HG03025 (cell line): ENCODE results near the gene SP6.

ENCODE experiments used
- ATAC-seq: cut with Tn5 transposase; IDR thresholded peaks from one replicate; pipeline ENCODE4 v1.9.1; 2021; ENCODE audit warnings: mild to moderate bottlenecking, moderate library complexity; ENCODE audit not compliant: unreplicated experiment, low FRiP score

Gene SP6

GRCh38 chr17:47815106-47815918, 35.7 kb downstream of the SP6 start:
- no peak for ATAC-seq

GRCh38 chr17:47813512-47814031, 37.4 kb downstream of the SP6 start:
- no peak for ATAC-seq

- no peak for ATAC-seq
Measured at GRCh38 chr17:47813077-47813476, 37.9 kb downstream of the SP6 start.

GRCh38 chr17:47812146-47812920, 38.6 kb downstream of the SP6 start:
- ATAC-seq = no peak

GRCh38 chr17:47811709-47812108, 39.3 kb downstream of the SP6 start:
- ATAC-seq = no peak

- no peak for ATAC-seq
Measured at GRCh38 chr17:47810901-47811635, 39.9 kb downstream of the SP6 start.

GRCh38 chr17:47810200-47810821, 40.7 kb downstream of the SP6 start:
- ATAC-seq = no peak

GRCh38 chr17:47808830-47809480, 42.0 kb downstream of the SP6 start:
- no peak for ATAC-seq

- ATAC-seq = no peak
Measured at GRCh38 chr17:47808036-47808829, 42.7 kb downstream of the SP6 start.

- ATAC-seq = no peak
Measured at GRCh38 chr17:47807421-47807820, 43.5 kb downstream of the SP6 start.

GRCh38 chr17:47806913-47807255, 44.1 kb downstream of the SP6 start:
- ATAC-seq = no peak

GRCh38 chr17:47806026-47806912, 44.7 kb downstream of the SP6 start:
- no peak for ATAC-seq

GRCh38 chr17:47804461-47804860, 46.5 kb downstream of the SP6 start:
- no peak for ATAC-seq

GRCh38 chr17:47803751-47804150, 47.2 kb downstream of the SP6 start:
- ATAC-seq = no peak

GRCh38 chr17:47803201-47803600, 47.8 kb downstream of the SP6 start:
- ATAC-seq = no peak

- ATAC-seq = no peak
Measured at GRCh38 chr17:47802341-47803022, 48.5 kb downstream of the SP6 start.

GRCh38 chr17:47801906-47802305, 49.1 kb downstream of the SP6 start:
- no peak for ATAC-seq
